H54 (cell line): Measurements from ENCODE around the gene CNNM3.
A peak's percentile ranks its signal among the peaks of the same experiment; 100 is the strongest.

Experiments
- DNase-seq: peaks from one replicate; pipeline ENCODE4 v3.0.0; 2011; ENCODE audit warnings: low spot score, mixed read lengths; ENCODE audit not compliant: insufficient read length
- FAIRE-seq: peaks from 3 replicates; lab custom pipeline; 2011; peaks lifted over from hg19 to GRCh38; lab: Jason Lieb, UNC
- POLR2A ChIP-seq: IDR thresholded peaks from 2 replicates; pipeline ENCODE4 v1.6.1; 2011; ENCODE audit warnings: low read depth, mild to moderate bottlenecking, low read length

CNNM3 gene

DNA sequence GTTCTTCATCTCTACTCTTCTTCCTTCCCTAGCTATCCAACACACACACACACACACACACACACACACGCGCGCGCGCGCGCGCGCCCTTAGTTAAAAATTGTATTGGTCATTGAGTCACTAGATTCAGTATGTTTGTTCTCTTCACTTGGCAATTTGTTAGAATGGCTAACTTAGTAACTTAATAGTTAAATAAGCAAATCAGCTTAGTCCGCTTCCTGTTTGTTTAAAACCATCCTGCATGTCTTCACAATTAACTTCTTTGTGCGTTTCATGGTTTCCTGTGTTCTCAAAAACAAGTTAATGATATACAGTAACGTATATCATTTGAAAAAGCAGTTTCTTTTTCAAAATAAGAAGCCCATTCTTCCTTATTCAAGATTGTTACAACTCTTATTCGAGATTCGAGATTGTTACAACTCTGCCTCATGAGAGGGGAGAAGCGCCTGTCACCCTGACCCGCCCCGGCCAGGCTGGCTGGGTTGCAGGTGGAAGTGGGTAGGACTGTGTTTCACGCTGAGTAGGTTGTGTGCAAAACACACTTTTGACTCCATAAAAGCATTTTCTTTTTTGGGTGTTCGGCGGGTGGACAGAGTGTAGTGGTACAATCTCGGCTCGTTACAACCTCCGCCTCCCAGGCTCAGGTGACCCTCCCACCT lies 9.5 kb upstream of the CNNM3 start:
- DNase-seq (no peak), FAIRE-seq (no peak)
- no peak for TF ChIP-seq POLR2A

DNA sequence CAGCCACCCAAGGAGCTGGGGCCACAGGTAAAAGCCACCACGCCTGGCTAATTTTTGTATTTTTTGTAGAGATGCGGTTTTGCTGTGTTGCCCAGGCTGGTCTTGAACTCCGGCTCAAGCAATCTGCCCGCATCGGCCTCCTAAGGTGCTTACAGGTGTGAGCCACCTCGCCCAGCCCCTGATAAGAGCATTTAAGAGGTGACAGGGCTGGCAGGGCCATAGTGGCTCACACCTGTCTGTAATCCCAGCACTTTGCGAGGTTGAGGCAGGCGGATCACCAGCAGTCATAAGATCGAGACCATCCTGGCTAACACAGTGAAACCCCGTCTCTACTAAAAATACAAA lies 9.0 kb upstream of the CNNM3 start:
- no peak for TF ChIP-seq POLR2A
- no peak for FAIRE-seq

DNA sequence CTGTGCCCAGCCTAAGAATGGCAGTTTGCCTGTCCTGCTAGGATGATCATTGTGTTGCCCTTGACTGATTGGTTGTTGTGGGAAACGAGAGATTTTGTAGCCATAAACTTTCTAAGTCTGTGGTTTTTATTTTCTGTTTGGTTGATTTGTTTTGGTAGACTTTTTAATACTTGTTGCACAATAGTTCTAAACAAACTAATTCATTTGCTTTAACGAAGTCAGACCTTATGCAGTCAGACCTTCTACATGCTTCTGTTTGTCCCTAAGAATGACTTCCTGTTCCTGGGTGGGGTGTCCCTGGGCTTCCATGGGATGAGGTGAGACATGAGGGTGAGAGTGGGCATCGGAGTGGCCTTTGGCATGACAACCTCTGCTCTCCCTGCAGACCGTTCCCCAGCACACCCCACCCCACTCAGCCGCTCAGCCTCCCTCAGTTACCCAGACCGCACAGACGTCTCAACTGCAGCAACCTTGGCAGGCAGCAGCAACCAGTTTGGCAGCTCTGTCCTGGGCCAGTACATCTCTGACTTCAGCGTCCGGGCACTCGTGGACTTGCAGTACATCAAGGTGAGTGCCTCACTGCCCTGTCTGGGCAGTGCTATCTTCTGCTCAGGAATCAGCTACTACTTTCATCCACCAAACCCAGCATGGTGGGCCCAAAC lies 7.8 kb upstream of the CNNM3 start:
- no peak for TF ChIP-seq POLR2A
- no peak for FAIRE-seq
- no peak for DNase-seq

More for the DNA sequence above, 9.0 kb upstream of the CNNM3 start:
- DNase-seq, result no peak

DNA sequence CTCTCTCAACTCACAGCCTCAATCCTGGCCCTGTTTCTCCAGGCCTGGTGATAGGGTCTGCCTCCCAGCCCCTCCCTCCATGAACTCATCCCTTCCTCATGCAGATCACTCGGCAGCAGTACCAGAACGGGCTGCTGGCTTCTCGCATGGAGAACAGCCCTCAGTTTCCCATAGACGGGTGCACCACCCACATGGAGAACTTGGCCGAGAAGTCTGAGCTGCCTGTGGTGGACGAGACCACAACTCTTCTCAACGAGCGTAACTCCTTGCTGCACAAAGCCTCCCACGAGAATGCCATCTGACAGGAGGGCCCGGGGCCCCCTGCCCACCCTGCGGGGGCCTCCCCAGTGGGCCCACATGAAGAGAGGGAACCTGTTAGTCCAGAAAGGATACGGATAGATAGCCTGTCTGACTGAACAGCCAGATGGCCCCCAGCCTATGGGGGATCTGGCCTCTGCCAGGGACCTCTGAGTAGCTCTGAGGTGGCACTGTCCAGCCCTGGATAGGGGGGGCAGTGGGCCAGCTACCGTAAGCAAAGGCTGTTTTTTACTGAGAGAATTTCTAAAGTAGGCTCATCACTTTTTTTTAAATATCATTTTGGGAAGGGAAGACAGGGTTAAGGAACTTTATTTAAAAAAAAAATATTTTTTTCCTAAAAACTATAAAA lies 6.7 kb upstream of the CNNM3 start:
- no peak for TF ChIP-seq POLR2A
- DNase-seq (no peak), FAIRE-seq (no peak)

DNA sequence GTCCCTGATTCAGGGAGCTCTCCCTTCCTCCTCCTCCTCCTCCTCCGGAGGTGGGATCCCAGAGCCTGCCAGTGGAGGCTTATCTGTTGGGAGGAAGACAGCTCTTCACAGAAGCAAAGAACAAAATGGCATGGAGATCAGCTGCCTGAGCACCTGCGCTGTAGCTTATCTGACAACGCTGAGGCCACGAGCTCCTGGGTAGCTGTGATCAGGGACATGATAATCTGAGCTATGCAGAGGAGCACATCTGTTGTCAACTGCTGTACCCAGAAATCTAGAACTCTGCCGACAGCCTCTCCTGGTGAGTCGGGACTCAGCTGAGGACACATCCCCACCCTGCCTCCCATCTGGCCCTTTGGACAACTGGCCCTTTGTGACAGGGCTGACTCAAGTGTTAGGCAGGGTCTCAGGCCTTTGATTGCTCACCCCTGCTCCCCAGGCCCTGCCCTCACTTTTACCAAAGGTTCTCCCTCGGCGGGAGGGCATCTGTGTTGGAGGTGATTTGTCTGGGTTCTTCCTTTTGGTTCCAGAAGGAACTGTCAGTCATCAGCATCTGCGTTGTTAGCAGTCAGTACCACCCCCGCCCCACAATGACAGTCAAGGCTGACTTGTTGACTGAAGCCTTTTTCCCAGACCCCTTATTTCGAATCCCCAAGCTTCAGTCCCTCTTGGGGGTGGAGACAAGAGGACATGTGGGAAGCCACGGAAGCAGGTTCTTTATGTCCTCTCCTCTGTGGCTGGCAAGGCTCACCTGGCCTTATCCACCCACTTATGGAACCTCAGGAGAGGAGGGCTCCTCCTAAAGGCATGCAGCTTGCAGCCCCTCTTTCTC lies 5.9 kb upstream of the CNNM3 start:
- no peak for DNase-seq
- FAIRE-seq, result no peak
- TF ChIP-seq POLR2A, result no peak

DNA sequence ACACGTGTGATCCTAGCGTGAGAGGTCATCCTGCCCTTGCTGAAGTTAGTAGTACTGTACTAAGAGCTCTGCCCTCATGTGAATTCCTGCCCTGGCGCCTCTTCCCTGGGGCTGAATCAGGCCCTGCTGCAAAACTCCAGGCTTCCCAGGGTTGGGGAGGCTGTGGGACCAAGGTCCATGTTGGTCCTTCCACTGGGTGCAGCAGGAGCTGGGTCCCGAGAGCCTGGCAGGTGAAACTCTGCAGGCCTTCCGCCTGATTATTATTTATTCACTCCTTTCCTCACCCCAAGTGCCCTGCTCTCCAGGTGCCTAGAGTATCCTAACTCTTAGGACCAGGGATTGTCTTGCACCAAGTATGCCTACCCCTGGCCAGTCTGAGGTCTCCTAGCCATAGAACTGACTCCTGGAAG lies 5.3 kb upstream of the CNNM3 start:
- DNase-seq (no peak), FAIRE-seq (no peak)
- TF ChIP-seq POLR2A, result no peak

DNA sequence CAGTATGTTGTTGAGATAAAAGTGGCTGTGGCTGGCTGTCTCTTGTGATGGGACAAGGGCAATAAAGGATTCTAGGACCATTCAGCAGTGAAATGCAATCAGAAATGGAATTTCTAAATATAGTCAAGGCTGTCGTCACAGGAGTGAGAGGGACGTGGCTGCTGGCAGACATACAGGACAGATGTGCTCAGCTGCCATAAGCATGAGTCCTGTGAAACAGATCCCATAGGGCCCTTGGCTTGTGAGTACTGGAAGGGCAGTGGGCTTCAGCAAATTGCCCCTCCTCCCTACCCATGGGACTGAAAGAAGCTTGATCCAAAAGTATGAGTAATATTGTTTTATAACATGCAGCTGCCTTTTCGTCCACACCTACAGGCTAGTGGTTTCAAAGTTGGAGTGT lies 4.2 kb upstream of the CNNM3 start:
- DNase-seq, result no peak
- FAIRE-seq, result no peak

DNA sequence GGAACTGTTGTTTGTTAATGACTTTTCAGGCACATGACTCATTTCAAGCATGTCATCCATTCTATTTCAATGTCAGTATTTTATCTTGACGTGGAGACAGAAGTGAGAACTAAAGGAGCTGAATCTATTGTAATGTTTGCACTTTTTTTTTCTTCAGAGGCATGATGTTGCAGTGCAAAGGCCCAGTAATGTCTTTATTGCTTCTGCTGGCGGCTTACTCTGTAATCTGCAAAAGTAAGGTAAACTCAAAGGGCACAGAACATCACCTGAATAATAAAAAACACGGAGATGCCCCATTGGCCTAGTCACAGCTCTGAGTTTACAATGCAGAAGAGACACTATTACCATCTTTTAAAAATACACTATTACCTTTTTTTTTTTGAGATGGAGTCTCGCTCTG lies 2.4 kb upstream of the CNNM3 start:
- FAIRE-seq (no peak), DNase-seq (no peak)
- TF ChIP-seq POLR2A, result no peak

More for the DNA sequence above, 4.2 kb upstream of the CNNM3 start:
- no peak for TF ChIP-seq POLR2A

DNA sequence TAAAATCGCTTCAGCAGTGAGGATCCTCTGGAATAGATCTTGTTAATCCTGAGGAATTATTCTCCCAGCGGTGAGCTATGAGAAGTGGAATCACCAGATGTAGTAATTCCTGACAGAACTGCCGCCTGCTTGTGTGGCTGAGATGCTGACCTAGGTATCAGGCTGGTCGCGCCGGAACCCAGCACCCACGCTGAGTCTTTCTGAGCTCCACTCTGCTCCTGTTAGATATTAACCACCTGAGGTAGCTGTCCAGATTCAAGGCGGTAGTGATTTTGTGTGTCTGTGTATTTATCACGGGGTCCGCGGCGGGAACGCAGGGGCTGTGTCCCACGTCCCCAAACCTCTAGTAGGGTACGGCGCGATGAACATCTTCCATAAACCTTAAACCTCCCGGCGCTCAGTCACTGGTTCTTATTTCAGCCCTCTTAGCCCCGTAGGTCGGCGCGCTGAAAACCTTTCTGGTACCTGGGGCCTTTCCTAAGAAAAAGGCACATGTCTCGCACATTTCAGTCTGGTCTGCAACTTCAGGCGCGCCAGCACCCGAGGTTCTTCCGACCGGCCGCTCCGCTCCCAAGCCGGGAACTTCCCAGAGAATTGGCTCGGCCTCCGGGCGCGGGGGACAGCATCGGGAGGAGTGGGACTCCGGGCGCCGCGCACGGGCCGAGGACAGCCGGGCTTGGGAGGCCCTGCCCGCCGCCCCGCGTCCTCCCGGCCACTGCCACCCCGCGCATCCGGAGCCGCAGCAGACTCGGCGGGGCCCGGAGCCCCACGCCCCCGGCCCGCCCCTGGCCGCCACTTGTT lies 542 bp upstream of the CNNM3 start:
- no peak for FAIRE-seq
- TF ChIP-seq POLR2A, result no peak
- DNase-seq, result peak; percentile 79

DNA sequence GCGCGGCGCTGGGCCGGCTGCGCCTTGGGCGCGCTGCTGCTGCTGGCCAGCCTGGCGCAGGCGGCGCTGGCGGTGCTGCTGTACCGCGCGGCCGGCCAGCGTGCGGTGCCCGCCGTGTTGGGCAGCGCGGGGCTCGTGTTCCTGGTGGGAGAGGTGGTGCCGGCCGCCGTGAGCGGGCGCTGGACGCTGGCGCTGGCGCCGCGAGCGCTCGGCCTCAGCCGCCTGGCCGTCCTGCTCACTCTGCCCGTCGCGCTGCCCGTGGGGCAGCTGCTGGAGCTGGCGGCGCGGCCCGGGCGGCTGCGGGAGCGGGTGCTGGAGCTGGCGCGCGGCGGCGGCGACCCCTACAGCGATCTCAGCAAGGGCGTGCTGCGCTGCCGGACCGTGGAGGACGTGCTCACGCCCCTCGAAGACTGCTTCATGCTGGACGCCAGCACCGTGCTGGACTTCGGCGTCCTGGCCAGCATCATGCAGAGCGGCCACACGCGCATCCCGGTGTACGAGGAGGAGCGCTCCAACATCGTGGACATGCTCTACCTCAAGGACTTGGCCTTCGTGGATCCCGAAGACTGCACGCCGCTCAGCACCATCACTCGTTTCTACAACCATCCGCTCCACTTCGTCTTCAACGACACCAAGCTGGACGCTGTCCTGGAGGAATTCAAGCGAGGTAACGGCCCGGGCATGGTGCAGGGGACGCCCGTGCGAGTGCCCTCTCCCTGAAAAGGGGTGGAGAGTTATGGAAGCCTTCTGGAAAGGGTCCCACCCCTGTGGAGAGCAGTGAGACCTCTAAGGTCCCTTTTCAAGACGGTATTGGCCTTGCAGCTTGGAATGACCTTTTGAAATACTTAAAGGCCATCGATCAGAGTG lies 1.0 kb downstream of the CNNM3 start:
- no peak for FAIRE-seq
- no peak for TF ChIP-seq POLR2A
- no peak for DNase-seq

DNA sequence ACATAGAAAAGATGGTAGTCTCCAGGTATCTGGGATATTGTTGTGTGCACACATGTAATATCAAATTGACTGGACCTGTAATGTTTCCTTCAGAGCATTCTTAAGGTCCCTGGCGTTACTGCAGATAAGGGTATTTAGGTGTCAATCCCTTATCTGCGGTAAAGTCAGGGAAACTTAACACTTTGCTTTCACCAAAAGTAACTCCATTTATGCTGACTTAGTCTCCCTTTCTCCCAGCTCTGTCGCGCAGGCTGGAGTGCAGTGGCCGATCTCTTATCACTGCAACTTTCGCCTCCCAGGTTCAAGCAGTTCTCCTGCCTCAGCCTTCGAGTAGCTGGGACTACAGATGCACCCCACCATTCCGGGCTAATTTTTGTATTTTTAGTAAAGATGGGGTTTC lies 1.8 kb downstream of the CNNM3 start:
- FAIRE-seq (no peak), DNase-seq (no peak)
- no peak for TF ChIP-seq POLR2A

DNA sequence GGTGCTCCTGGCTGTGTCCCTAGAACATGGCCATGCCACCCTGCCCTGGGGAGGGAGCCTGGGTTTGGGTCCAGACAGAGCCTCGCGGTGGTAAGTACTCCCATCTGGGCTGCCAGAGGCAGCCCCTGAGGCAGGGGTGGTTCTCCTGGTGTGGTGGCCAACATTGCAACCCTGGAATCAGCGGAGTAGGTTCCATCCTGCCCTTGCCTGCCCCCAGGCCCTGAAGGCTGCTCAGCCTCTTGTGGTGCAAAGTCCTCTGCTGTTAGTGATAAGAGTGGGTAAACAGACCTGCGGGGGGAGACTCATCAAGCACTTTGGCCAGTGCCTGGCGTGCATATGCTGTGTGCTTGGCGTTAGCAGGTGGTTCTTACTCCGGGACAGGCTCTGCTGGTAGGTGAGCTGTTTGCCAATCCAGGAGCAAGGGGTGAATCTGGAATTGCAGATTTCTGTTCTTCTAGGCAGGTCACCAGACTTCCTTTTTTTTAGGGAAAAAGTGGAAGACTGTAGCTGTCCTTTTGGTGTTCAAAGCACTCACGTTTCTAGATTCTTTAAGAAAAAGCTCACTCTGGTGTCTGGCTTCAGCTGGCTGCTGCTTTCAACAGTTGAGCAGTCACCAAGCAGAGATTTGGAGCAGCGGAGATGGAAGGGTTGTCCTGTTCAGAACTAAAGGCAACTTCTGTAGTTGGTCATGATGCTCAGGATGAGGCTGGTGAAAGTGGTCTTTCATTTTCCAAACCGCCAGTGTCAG lies 3.2 kb downstream of the CNNM3 start:
- DNase-seq, result no peak
- FAIRE-seq, result no peak
- TF ChIP-seq POLR2A, result no peak
